ENCODE data around the gene BRI3.

GRCh38 chr7:98317366-98318040, 36.0 kb downstream of the BRI3 start:
- TF ChIP-seq SUZ12 (IDR thresholded peaks at IDR 0.05) (no peak), ELF4 (IDR thresholded peaks at IDR 0.05) (no peak), TARDBP (IDR thresholded peaks at IDR 0.05) (no peak), NFRKB (IDR thresholded peaks at IDR 0.05) (no peak), BHLHE40 (IDR thresholded peaks at IDR 0.05; ENCODE audit: borderline replicate concordance) (no peak), PKNOX1 (IDR thresholded peaks at IDR 0.05) (no peak), FOXM1 (IDR thresholded peaks at IDR 0.05; ENCODE audit: borderline replicate concordance) (no peak), HDGF (IDR thresholded peaks at IDR 0.05; ENCODE audit: borderline replicate concordance) (no peak), FOXK2 (IDR thresholded peaks at IDR 0.05) (no peak), SP1 (IDR thresholded peaks at IDR 0.05) (no peak), FOXA1 (IDR thresholded peaks at IDR 0.05) (no peak)
